OCI-LY7 (cell line): Measurements from ENCODE around the gene FADS6. TPM values are rescaled to one million over a fixed set of nuclear protein-coding genes. Genes with fewer than 3 reads are reported as not detected.

Experiments
- BruUV-seq: library from RNA; stranded (reverse); fragments of 400-500 nt; replicated peaks from 2 replicates; lab custom pipeline; 2021; lab: Mats Ljungman, UMichigan
- CTCF ChIA-PET: fragments of 300-600 bp; sonication (Branson Sonifier 250); formaldehyde crosslinking; loops from one replicate; lab custom pipeline; 2022; ENCODE audit warnings: antibody characterized with exemption; ENCODE audit not compliant: unreplicated experiment; lab: Charles Lee
- POLR2A ChIA-PET: fragments of 300-600 bp; sonication (Branson Sonifier 250); formaldehyde crosslinking; loops from one replicate; lab custom pipeline; 2022; ENCODE audit warnings: antibody characterized with exemption; lab: Charles Lee
- DNase-seq: peaks from one replicate; pipeline ENCODE4 v3.0.0-alpha.2; 2015; ENCODE audit warnings: low spot score
- H2AFZ ChIP-seq: fragments of 200-600 bp; sonication (generic), shearing (Covaris generic); 2 replicates; pipeline ENCODE4 v1.6.1; 2014; ENCODE audit warnings: mild to moderate bottlenecking, antibody characterized with exemption, low read length, moderate library complexity
- H3K27ac ChIP-seq: fragments of 200-600 bp; sonication (generic); 2 replicates; pipeline ENCODE4 v1.5.1; 2014; ENCODE audit warnings: mixed run types, low read depth, mild to moderate bottlenecking, moderate library complexity, low read length, inconsistent platforms; ENCODE audit not compliant: poor library complexity, severe bottlenecking
- H3K36me3 ChIP-seq: fragments of 200-600 bp; sonication (generic); 2 replicates; pipeline ENCODE4 v1.6.1; 2014; ENCODE audit warnings: mild to moderate bottlenecking, antibody characterized with exemption, low read length, moderate library complexity, mixed read lengths; ENCODE audit not compliant: insufficient read depth
- H3K4me1 ChIP-seq: fragments of 200-600 bp; sonication (generic); 2 replicates; pipeline ENCODE4 v1.5.1; 2014; ENCODE audit warnings: mild to moderate bottlenecking, low read length; ENCODE audit not compliant: insufficient read depth, poor library complexity, severe bottlenecking
- H3K4me2 ChIP-seq: fragments of 200-600 bp; sonication (generic); 2 replicates; pipeline ENCODE4 v1.6.1; 2014; ENCODE audit warnings: mild to moderate bottlenecking, low read length
- H3K4me3 ChIP-seq: fragments of 200-600 bp; sonication (generic); 2 replicates; pipeline ENCODE4 v1.5.1; 2014; ENCODE audit warnings: mild to moderate bottlenecking, low read depth, low read length; ENCODE audit not compliant: poor library complexity, severe bottlenecking
- H3K79me2 ChIP-seq: fragments of 200-600 bp; sonication (generic); 2 replicates; pipeline ENCODE4 v1.6.1; 2016; ENCODE audit warnings: low read depth, mild to moderate bottlenecking, low read length, moderate library complexity, mixed read lengths; ENCODE audit not compliant: insufficient read depth
- H3K9me2 ChIP-seq: fragments of 200-600 bp; sonication (generic); 2 replicates; pipeline ENCODE4 v1.6.1; 2016; ENCODE audit warnings: mild to moderate bottlenecking, low read length, mixed read lengths; ENCODE audit not compliant: insufficient read depth
- H3K9me3 ChIP-seq: fragments of 200-600 bp; sonication (generic); 2 replicates; pipeline ENCODE4 v1.6.1; 2014; ENCODE audit warnings: mild to moderate bottlenecking, mixed run types, low read length, mixed read lengths
- H4K20me1 ChIP-seq: fragments of 200-600 bp; sonication (generic); 2 replicates; pipeline ENCODE4 v1.6.1; 2014; ENCODE audit warnings: mild to moderate bottlenecking, antibody characterized with exemption, low read length, moderate library complexity, mixed read lengths; ENCODE audit not compliant: insufficient read depth
- CTCF ChIP-seq: fragments of 200-600 bp; sonication (generic); conservative IDR thresholded peaks from 2 replicates; pipeline ENCODE4 v1.5.1; 2014; ENCODE audit warnings: mild to moderate bottlenecking, antibody characterized with exemption, low read length, moderate library complexity, mixed read lengths
- EZH2phosphoT487 ChIP-seq: fragments of 200-600 bp; sonication (generic); IDR thresholded peaks from 2 replicates; pipeline ENCODE4 v1.6.1; 2018; ENCODE audit warnings: low read depth, borderline replicate concordance, mild to moderate bottlenecking, mixed run types, antibody characterized with exemption, low read length, moderate library complexity, mixed read lengths
- intact Hi-C: fragments of 100-400 bp; cut with micrococcal nuclease; formaldehyde crosslinking; loops from one replicate; pipeline ENCODE4 v1.10.0; 2022; ENCODE audit not compliant: unreplicated experiment
- total RNA-seq, 2 experiments: library from RNA; depleted of rRNA in 1 of 2; stranded (reverse); fragments of >200 nt in 1 of 2; shearing (Covaris generic) in 1 of 2; gene quantifications; 2 replicates each; pipeline ENCODE4 v1.2.3, GENCODE V29; 2014 to 2022

The FADS6 gene
- total RNA-seq, 2 experiments from 2014 or later = not detected

- intact Hi-C loops = no loop called here
These were observed 46.1 kb upstream of the FADS6 start for GRCh38 chr17:74939534-74939933.

GRCh38 chr17:74938194-74938950, 44.9 kb upstream of the FADS6 start:
- POLR2A ChIA-PET = interaction anchor here (0.5 to 0.6 kb wide), 5 partner anchors 12 to 1044 kb away, joined by 3 to 5 read pairs (median 3); no protein-coding TSS in a partner anchor

More at GRCh38 chr17:74939534-74939933, 46.1 kb upstream of the FADS6 start:
- BruUV-seq = no TSS peak
- H3K36me3 ChIP-seq = no peaks in the 10 kb centered on the region
- H3K9me3 ChIP-seq = no peaks in the 10 kb centered on the region
- H4K20me1 ChIP-seq = no peaks in the 10 kb centered on the region
- no peak overlapping the region for H3K27ac ChIP-seq
- TF ChIP-seq CTCF = no peak
- TF ChIP-seq EZH2phosphoT487 = no peak
- CTCF ChIA-PET = interaction anchor here (1.4 kb wide), 1 partner anchor 22 kb away, joined by 4 read pairs; no protein-coding TSS in a partner anchor
- peaks cover 5% of the 10 kb centered on the region for H3K4me1 ChIP-seq
- DNase-seq = no peak
- H3K9me2 ChIP-seq = no peaks in the 10 kb centered on the region
- POLR2A ChIA-PET = interaction anchor here (0.6 kb wide), 1 partner anchor 201 kb away, joined by 3 read pairs; no protein-coding TSS in a partner anchor
- H3K4me2 ChIP-seq = 0 out of 2 replicates have a peak overlapping the region, but pooled peaks have one; percentile 15
- 0 out of 2 replicates have a peak overlapping the region, but pooled peaks have one; percentile 21 for H2AFZ ChIP-seq
- H3K79me2 ChIP-seq = no peaks in the 10 kb centered on the region
- no peak overlapping the region for H3K4me3 ChIP-seq

More at GRCh38 chr17:74938194-74938950, 44.9 kb upstream of the FADS6 start:
- no peaks in the 10 kb centered on the region for H3K9me2 ChIP-seq
- intact Hi-C loops = no loop called here
- peak; percentile 15 for DNase-seq
- no peaks in the 10 kb centered on the region for H3K79me2 ChIP-seq
- H3K4me1 ChIP-seq = peaks cover 5% of the 10 kb centered on the region
- no TSS peak for BruUV-seq
- CTCF ChIA-PET = interaction anchor here (0.5 to 1.4 kb wide), 2 partner anchors 23 to 155 kb away, joined by 3 to 4 read pairs; no protein-coding TSS in a partner anchor
- H3K4me3 ChIP-seq = no peak overlapping the region
- H4K20me1 ChIP-seq = no peaks in the 10 kb centered on the region
- no peak overlapping the region for H3K27ac ChIP-seq
- TF ChIP-seq EZH2phosphoT487 (no peak), CTCF (no peak)
- H3K9me3 ChIP-seq = no peaks in the 10 kb centered on the region
- H2AFZ ChIP-seq = no peak overlapping the region
- no peak overlapping the region for H3K4me2 ChIP-seq
- no peaks in the 10 kb centered on the region for H3K36me3 ChIP-seq
